BJ (cell line): Measurements from ENCODE around the gene PLA2G4E. TPM values are rescaled to one million over a fixed set of nuclear protein-coding genes. Genes with fewer than 3 reads are reported as not detected.

Source experiments
- CTCF ChIA-PET: fragments of 350-600 bp; formaldehyde crosslinking; extraction: SDS; loops from one replicate; lab custom pipeline; 2021; ENCODE audit warnings: antibody characterized with exemption, inconsistent platforms; lab: Yijun Ruan, JAX
- POLR2A ChIA-PET: fragments of 300-600 bp; sonication (Branson Sonifier 250); formaldehyde crosslinking; extraction: SDS; loops from one replicate; lab custom pipeline; 2021; ENCODE audit warnings: antibody characterized with exemption; lab: Charles Lee
- DNase-seq: peaks from one replicate; pipeline ENCODE4 v3.0.0-alpha.2; 2011; ENCODE audit warnings: low read depth
- H3K27me3 ChIP-seq: 2 replicates; pipeline ENCODE4 v1.6.0; 2011; ENCODE audit warnings: low read length; ENCODE audit not compliant: control insufficient read depth, insufficient read depth
- H3K36me3 ChIP-seq: 2 replicates; pipeline ENCODE4 v1.5.1; 2011; ENCODE audit warnings: low read length; ENCODE audit not compliant: control insufficient read depth, insufficient read depth
- H3K4me3 ChIP-seq: 2 replicates; pipeline ENCODE4 v1.5.1; 2011; ENCODE audit warnings: low read depth, mild to moderate bottlenecking, control low read depth, low read length
- polyA plus RNA-seq: library from polyadenylated mRNA; depleted of rRNA; stranded (reverse); fragments of >200 nt; gene quantifications from 2 replicates; pipeline ENCODE4 v1.2.3, GENCODE V29; 2011
- TF ChIP-seq, protein P1 (sequence below): IDR thresholded peaks from 2 replicates; pipeline ENCODE4 v1.5.1; 2011; ENCODE audit warnings: low read depth, mild to moderate bottlenecking, control low read depth, inconsistent platforms, low read length, moderate library complexity; ENCODE audit not compliant: insufficient read depth

PLA2G4E gene
- polyA plus RNA-seq, 1 experiment = not detected

DNA sequence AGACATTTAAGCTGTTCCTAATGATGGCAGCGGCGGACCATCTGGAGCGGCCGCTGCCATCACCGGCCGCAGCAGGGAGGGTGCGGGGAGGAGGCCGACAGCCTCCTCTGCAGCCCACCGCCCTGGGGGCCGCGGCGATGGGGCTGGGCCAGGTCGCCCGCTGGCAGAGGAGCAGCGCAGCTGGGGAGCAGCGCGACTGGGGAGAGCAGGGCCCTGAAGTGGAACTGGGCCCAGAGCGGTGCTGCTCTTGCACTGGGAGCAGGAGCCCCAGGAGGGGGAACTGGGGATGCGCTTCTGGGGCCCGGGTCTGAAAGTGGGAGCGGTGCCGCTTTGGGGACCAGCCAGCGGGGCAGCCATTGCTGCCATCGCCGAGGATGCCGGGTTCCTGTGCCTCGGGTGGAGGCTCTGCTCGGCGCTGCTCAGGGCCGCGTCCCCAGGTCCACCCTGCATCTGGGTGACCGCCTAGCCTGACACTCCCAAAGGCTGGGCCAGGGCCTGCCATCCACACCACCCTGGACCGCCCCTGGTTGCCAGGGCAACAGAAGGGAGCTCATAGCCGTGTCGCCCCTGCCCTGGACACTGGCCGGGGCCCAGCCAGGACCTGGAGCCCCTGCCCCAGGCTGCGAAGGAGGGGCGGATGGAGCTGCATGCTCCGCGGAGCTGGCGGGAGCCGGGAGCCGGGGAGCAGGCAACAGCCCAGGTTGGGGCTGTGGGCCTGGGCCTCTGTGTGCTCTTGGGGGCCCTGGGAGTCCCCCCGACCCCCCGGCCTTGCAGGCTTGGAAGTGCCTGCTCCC, 15.5 kb upstream of the PLA2G4E start:
- POLR2A ChIA-PET = no interaction called here
- no peak for DNase-seq
- TF ChIP-seq, protein P1, sequence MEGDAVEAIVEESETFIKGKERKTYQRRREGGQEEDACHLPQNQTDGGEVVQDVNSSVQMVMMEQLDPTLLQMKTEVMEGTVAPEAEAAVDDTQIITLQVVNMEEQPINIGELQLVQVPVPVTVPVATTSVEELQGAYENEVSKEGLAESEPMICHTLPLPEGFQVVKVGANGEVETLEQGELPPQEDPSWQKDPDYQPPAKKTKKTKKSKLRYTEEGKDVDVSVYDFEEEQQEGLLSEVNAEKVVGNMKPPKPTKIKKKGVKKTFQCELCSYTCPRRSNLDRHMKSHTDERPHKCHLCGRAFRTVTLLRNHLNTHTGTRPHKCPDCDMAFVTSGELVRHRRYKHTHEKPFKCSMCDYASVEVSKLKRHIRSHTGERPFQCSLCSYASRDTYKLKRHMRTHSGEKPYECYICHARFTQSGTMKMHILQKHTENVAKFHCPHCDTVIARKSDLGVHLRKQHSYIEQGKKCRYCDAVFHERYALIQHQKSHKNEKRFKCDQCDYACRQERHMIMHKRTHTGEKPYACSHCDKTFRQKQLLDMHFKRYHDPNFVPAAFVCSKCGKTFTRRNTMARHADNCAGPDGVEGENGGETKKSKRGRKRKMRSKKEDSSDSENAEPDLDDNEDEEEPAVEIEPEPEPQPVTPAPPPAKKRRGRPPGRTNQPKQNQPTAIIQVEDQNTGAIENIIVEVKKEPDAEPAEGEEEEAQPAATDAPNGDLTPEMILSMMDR = no peak
- H3K36me3 ChIP-seq = no peaks in the 10 kb centered on the region
- CTCF ChIA-PET = interaction anchor here (0.6 to 2.9 kb wide), 2 partner anchors 47 to 262 kb away, joined by 3 to 8 read pairs; partner anchors contain the start of gene MAPKBP1
- no peak overlapping the region for H3K4me3 ChIP-seq
- H3K27me3 ChIP-seq = 0 out of 2 replicates have a peak, but pooled peaks cover 1% of the 10 kb centered on the region

DNA sequence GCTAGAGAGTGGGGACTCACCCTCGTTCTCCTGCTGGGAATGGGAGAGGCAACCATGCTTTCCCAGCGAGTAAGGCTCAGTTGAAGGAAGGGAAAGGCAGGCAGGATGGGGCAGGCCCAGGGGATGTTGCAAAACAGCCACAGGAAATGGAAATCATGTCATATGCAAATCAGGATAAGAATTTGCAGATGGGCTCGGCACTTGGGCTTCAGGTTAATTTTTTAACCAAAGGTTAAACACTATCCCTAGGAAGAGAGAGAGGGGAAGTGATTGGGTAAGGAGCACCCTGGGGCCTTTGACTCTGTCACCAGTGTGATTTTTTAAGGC, 14.6 kb upstream of the PLA2G4E start:
- ChIA-PET CTCF (no interaction called here), POLR2A (no interaction called here)
- TF ChIP-seq, protein P1 = no peak
- DNase-seq = no peak
- H3K36me3 ChIP-seq = no peaks in the 10 kb centered on the region
- H3K27me3 ChIP-seq = peaks cover 3% of the 10 kb centered on the region; the same call in 1 of the 2 replicates
- no peak overlapping the region for H3K4me3 ChIP-seq

DNA sequence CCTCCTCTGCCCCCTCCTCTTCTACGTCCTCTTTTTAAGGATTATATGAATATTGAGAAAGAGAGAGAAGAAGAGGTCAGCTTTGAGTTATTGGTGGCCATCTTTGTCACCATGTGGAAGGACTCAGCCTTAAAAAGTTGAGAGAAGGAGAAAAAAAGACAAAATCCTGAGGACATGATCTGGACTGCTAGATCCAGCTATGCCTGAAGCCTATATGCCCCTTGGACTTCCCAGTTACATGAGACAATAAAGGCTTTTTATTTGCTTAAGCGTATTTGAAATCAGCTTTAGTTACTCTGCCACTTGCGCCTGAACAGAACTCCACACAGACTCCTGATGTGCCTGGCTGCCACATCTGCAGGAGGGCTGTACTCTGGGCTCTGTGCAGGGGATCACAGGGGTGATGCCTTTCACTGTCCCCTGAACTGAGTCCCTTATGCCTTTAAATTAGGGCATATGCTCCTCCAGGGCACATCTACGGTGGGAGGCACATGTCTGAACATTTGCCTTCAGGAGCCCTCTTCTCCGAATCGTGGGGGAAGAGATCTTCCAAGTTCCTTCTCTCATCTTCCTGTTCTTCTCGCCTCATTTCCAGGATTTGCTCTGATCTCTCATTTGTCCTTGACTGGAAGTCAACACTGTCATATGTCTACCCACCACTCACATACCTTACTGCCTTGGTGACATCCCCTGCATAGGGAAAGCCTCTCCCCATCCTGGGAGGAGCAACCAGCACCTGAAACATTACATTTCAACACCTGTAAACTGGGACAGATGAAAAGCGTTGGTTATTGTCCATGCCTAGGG, 14.0 kb upstream of the PLA2G4E start:
- Histone ChIP-seq H3K4me3 (no peak overlapping the region), H3K27me3 (peaks cover 5% of the 10 kb centered on the region; the same call in 1 of the 2 replicates), H3K36me3 (no peaks in the 10 kb centered on the region)
- TF ChIP-seq, protein P1 = no peak
- no peak for DNase-seq
- POLR2A ChIA-PET = no interaction called here
- CTCF ChIA-PET = interaction anchor here (0.8 kb wide), 1 partner anchor 31 kb away, joined by 3 read pairs; no protein-coding TSS in a partner anchor

DNA sequence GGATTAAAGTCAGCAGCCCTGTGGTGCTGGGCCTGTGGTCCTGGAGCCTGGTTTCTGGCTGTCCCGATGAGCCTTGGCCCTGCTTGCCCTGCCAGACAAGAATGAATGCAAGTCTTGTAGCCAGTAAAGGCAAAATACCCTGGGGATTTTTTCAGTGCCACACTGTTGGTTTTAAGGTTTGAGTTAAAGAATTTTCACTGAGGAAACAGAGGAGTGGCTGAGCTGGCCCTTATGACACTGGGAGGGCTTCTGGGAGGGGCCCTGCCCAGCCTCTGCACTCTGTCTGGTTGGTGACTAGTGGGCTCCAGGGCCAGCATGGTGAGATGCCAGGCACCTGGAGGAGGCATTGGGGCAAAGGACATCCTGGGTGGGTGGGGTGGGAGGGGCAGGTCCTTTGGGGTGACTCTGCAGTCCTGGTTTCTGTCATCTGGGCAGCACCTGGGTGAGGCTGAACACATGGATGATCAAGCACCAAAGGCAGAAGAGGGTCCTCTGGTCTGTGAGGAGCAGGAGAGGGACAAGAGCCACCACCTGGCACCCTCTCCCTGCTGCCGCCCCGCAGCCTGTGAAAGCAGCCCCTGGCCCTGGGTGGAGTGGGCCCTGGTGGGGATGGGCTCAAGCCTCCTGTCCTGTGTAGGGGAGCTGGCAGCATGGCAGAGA, 12.5 kb upstream of the PLA2G4E start:
- CTCF ChIA-PET = no interaction called here
- DNase-seq = no peak
- H3K27me3 ChIP-seq = peaks cover 5% of the 10 kb centered on the region; the same call in 1 of the 2 replicates
- no peaks in the 10 kb centered on the region for H3K36me3 ChIP-seq
- no peak overlapping the region for H3K4me3 ChIP-seq
- POLR2A ChIA-PET = no interaction called here
- TF ChIP-seq, protein P1 = no peak
